HL-60 (cell line): ENCODE results near the gene SEMA4G.

Source experiments
- DNase-seq, 2 experiments: peaks; one replicate each; pipeline ENCODE4 v3.0.0-alpha.2; 2010 to 2020; ENCODE audit warnings: low read depth in 1 of 2, low spot score in 1 of 2
- H3K27ac ChIP-seq: fragments of 250-450 bp; sonication (Bioruptor Pico); replicated peaks from 2 replicates; pipeline ENCODE4 v1.5.1; 2020; ENCODE audit warnings: mild to moderate bottlenecking, moderate library complexity
- H3K27me3 ChIP-seq: fragments of 250-450 bp; sonication (Bioruptor Pico); 2 replicates; pipeline ENCODE4 v1.5.1; 2021; ENCODE audit warnings: mild to moderate bottlenecking, moderate library complexity; ENCODE audit not compliant: insufficient read depth, poor library complexity, severe bottlenecking
- H3K4me3 ChIP-seq: replicated peaks from 2 replicates; pipeline ENCODE4 v1.5.1; 2011; ENCODE audit warnings: mild to moderate bottlenecking, control low read depth, low read length; ENCODE audit not compliant: insufficient read depth
- CTCF ChIP-seq: IDR thresholded peaks from one replicate; pipeline ENCODE4 v1.5.1; 2011; ENCODE audit warnings: low read length, control low read depth, inconsistent platforms; ENCODE audit not compliant: insufficient read depth
- GABPA ChIP-seq: IDR thresholded peaks from 2 replicates; pipeline ENCODE4 v1.6.1; 2012; ENCODE audit warnings: low read depth
- POLR2AphosphoS5 ChIP-seq: IDR thresholded peaks from 2 replicates; pipeline ENCODE4 v1.6.1; 2012; ENCODE audit warnings: low read depth
- REST ChIP-seq: IDR thresholded peaks from 2 replicates; pipeline ENCODE4 v1.6.1; 2012; ENCODE audit warnings: low read depth; ENCODE audit not compliant: insufficient replicate concordance
- SPI1 ChIP-seq: IDR thresholded peaks from 2 replicates; pipeline ENCODE4 v1.6.1; 2012; ENCODE audit warnings: low read depth, mild to moderate bottlenecking, borderline replicate concordance

Gene SEMA4G

GRCh38 chr10:101010329-101010728 lies 41.0 kb downstream of the SEMA4G start:
- no peak overlapping the region for H3K27ac ChIP-seq

GRCh38 chr10:101011517-101012423 lies 42.5 kb downstream of the SEMA4G start:
- H3K4me3 ChIP-seq, result no peak overlapping the region
- H3K27ac ChIP-seq, result no peak overlapping the region
- TF ChIP-seq GABPA, result no peak
- no peak for TF ChIP-seq POLR2AphosphoS5
- TF ChIP-seq REST, result no peak
- no peak for TF ChIP-seq SPI1
- TF ChIP-seq CTCF, result no peak
- no peaks in the 10 kb centered on the region for H3K27me3 ChIP-seq
- DNase-seq, result no peak

More at GRCh38 chr10:101010329-101010728, 41.0 kb downstream of the SEMA4G start:
- no peaks in the 10 kb centered on the region for H3K27me3 ChIP-seq
- no peak for DNase-seq
- H3K4me3 ChIP-seq, result no peak overlapping the region
- TF ChIP-seq POLR2AphosphoS5, result no peak
- no peak for TF ChIP-seq SPI1
- no peak for TF ChIP-seq GABPA
- no peak for TF ChIP-seq CTCF
- no peak for TF ChIP-seq REST

- no peak for TF ChIP-seq GABPA
- TF ChIP-seq CTCF, result peak; percentile 77
- DNase-seq, result peak; percentile 71 to 82
- H3K27ac ChIP-seq, result no peak overlapping the region
Measured at GRCh38 chr10:101012525-101013364, 43.4 kb downstream of the SEMA4G start.

More at GRCh38 chr10:101012525-101013364, 43.4 kb downstream of the SEMA4G start:
- H3K4me3 ChIP-seq, result no peak overlapping the region
- H3K27me3 ChIP-seq, result no peaks in the 10 kb centered on the region
